GM12878 (cell line): ENCODE data around the gene NR1I3. TPM values are rescaled to one million over a fixed set of nuclear protein-coding genes. Genes with fewer than 3 reads are reported as not detected.

Source experiments
- ATAC-seq: fragments of 200-7000 bp; cut with Tn5 transposase; 3 replicates; pipeline ENCODE4 v1.9.1; 2020; ENCODE audit warnings: mild to moderate bottlenecking, moderate library complexity
- BruUV-seq: library from RNA; stranded (reverse); fragments of 400-500 nt; replicated peaks from 2 replicates; lab custom pipeline; 2021; lab: Mats Ljungman, UMichigan
- CTCF ChIA-PET: fragments of 300-600 bp; sonication (Branson Sonifier 250); formaldehyde crosslinking; extraction: SDS; loops from one replicate; lab custom pipeline; 2021; ENCODE audit warnings: inconsistent platforms; lab: Yijun Ruan, JAX
- POLR2A ChIA-PET: fragments of 350-600 bp; formaldehyde crosslinking; extraction: SDS; loops from one replicate; lab custom pipeline; 2021; ENCODE audit warnings: inconsistent platforms; lab: Charles Lee
- RAD21 ChIA-PET: fragments of 300-600 bp; sonication (Branson Sonifier 250); formaldehyde crosslinking; loops from one replicate; lab custom pipeline; 2023; ENCODE audit warnings: antibody characterized with exemption; ENCODE audit not compliant: unreplicated experiment; lab: Charles Lee
- SMC1A ChIA-PET: fragments of 300-600 bp; sonication (Branson Sonifier 250); formaldehyde crosslinking; loops from one replicate; lab custom pipeline; 2023; ENCODE audit not compliant: unreplicated experiment, uncharacterized antibody; lab: Charles Lee
- DNase-seq: peaks from one replicate; pipeline ENCODE4 v3.0.0-alpha.2; 2011; ENCODE audit warnings: low read depth, low spot score
- FAIRE-seq: peaks from 3 replicates; lab custom pipeline; 2011; peaks lifted over from hg19 to GRCh38; lab: Jason Lieb, UNC
- H2AFZ ChIP-seq: 2 replicates; pipeline ENCODE4 v1.6.0; 2011; ENCODE audit warnings: low read depth, low read length, control low read depth; ENCODE audit not compliant: control insufficient read depth
- H3K27ac ChIP-seq: 2 replicates; pipeline ENCODE4 v1.5.1; 2011; ENCODE audit warnings: control low read depth; ENCODE audit not compliant: control insufficient read depth, insufficient read depth
- H3K27me3 ChIP-seq, 2 experiments: replicated peaks in 1 of 2; 2 replicates each; pipeline versions ENCODE4 v1.6.0 to v1.6.1; 2011; ENCODE audit warnings: low read length in 1 of 2; ENCODE audit not compliant: control insufficient read depth in 2 of 2, insufficient read depth in 2 of 2
- H3K36me3 ChIP-seq, 2 experiments: 2 replicates each; pipeline ENCODE4 v1.5.1; 2011; ENCODE audit warnings: low read length in 1 of 2; ENCODE audit not compliant: control insufficient read depth in 2 of 2, insufficient read depth in 2 of 2
- H3K4me1 ChIP-seq: 2 replicates; pipeline ENCODE4 v1.6.1; 2011; ENCODE audit warnings: mild to moderate bottlenecking, low read length, moderate library complexity, mixed read lengths; ENCODE audit not compliant: control insufficient read depth, insufficient read depth
- H3K4me2 ChIP-seq: 2 replicates; pipeline ENCODE4 v1.6.0; 2011; ENCODE audit warnings: control low read depth; ENCODE audit not compliant: control insufficient read depth, insufficient read depth
- H3K4me3 ChIP-seq: fragments of 200-600 bp; sonication (generic); 2 replicates; pipeline ENCODE4 v1.5.1; 2016
- H3K79me2 ChIP-seq: 2 replicates; pipeline ENCODE4 v1.6.0; 2011; ENCODE audit warnings: low read length; ENCODE audit not compliant: control insufficient read depth, insufficient read depth
- H3K9ac ChIP-seq: 2 replicates; pipeline ENCODE4 v1.8.0; 2011; ENCODE audit warnings: low read length, control low read depth, mixed read lengths; ENCODE audit not compliant: control insufficient read depth, insufficient read depth
- H3K9me3 ChIP-seq: replicated peaks from 3 replicates; pipeline ENCODE4 v1.5.1; 2011; ENCODE audit warnings: mild to moderate bottlenecking, low read length; ENCODE audit not compliant: control insufficient read depth, insufficient read depth
- H4K20me1 ChIP-seq: 2 replicates; pipeline ENCODE4 v1.6.0; 2011; ENCODE audit not compliant: control insufficient read depth, insufficient read depth
- CBFB ChIP-seq: IDR thresholded peaks from 2 replicates; pipeline ENCODE4 v1.6.1; 2016; ENCODE audit warnings: antibody characterized with exemption, low read depth
- GABPA ChIP-seq: IDR thresholded peaks from 2 replicates; pipeline ENCODE4 v1.6.1; 2014; ENCODE audit warnings: antibody characterized with exemption, low read depth, mild to moderate bottlenecking, inconsistent platforms
- HCFC1 ChIP-seq: fragments of 150-350 bp; IDR thresholded peaks from 2 replicates; pipeline ENCODE4 v1.6.1; 2014; ENCODE audit warnings: low read length
- IKZF2 ChIP-seq, 2 experiments: fragments of 450-650 bp; IDR thresholded peaks; 2 replicates each; pipeline ENCODE4 v1.6.1; 2017; ENCODE audit warnings: mild to moderate bottlenecking in 2 of 2, moderate library complexity in 2 of 2
- KAT2A ChIP-seq: conservative IDR thresholded peaks from 2 replicates; pipeline ENCODE4 v1.6.1; 2011; ENCODE audit warnings: low read depth, low read length; ENCODE audit not compliant: control insufficient read depth
- KLF5 ChIP-seq: fragments of 450-650 bp; IDR thresholded peaks from 2 replicates; pipeline ENCODE4 v1.6.1; 2014; ENCODE audit warnings: mild to moderate bottlenecking; ENCODE audit not compliant: partially characterized antibody
- MEF2B ChIP-seq: fragments of 450-650 bp; IDR thresholded peaks from 2 replicates; pipeline ENCODE4 v1.6.1; 2018; ENCODE audit warnings: mild to moderate bottlenecking, moderate library complexity; ENCODE audit not compliant: partially characterized antibody, poor library complexity, severe bottlenecking
- MTA2 ChIP-seq: fragments of 450-650 bp; IDR thresholded peaks from 2 replicates; pipeline ENCODE4 v1.6.1; 2016; ENCODE audit warnings: low read depth, mild to moderate bottlenecking, moderate library complexity
- NFXL1 ChIP-seq: fragments of 450-650 bp; IDR thresholded peaks from 2 replicates; pipeline ENCODE4 v1.6.1; 2017; ENCODE audit warnings: antibody characterized with exemption, mild to moderate bottlenecking, borderline replicate concordance
- PAX8 ChIP-seq: fragments of 450-650 bp; IDR thresholded peaks from 2 replicates; pipeline ENCODE4 v1.6.1; 2017; ENCODE audit warnings: mild to moderate bottlenecking, moderate library complexity
- PML ChIP-seq: IDR thresholded peaks from 2 replicates; pipeline ENCODE4 v1.6.1; 2012; ENCODE audit warnings: low read length, inconsistent platforms
- SMAD1 ChIP-seq: fragments of 450-650 bp; IDR thresholded peaks from 2 replicates; pipeline ENCODE4 v1.6.1; 2018; ENCODE audit warnings: mild to moderate bottlenecking, low read depth; ENCODE audit not compliant: partially characterized antibody
- SPI1 ChIP-seq: IDR thresholded peaks from 2 replicates; pipeline ENCODE4 v1.6.1; 2011; ENCODE audit warnings: low read depth, mild to moderate bottlenecking, low read length, moderate library complexity, borderline replicate concordance; ENCODE audit not compliant: insufficient read depth
- SREBF2 ChIP-seq: IDR thresholded peaks from 2 replicates; pipeline ENCODE4 v1.6.1; 2012; ENCODE audit warnings: mild to moderate bottlenecking, low read length
- ZNF207 ChIP-seq: fragments of 450-650 bp; IDR thresholded peaks from 2 replicates; pipeline ENCODE4 v1.6.1; 2014; ENCODE audit warnings: antibody characterized with exemption, mild to moderate bottlenecking, borderline replicate concordance
- ZNF274 ChIP-seq: IDR thresholded peaks from one replicate; pipeline ENCODE4 v1.8.0; 2011; ENCODE audit not compliant: insufficient read length, insufficient read depth
- WGBS: methylation state at CpG from one replicate; pipeline ENCODE4 v1.1.6; 2016; ENCODE audit warnings: low lambda C conversion rate; ENCODE audit not compliant: insufficient replicate concordance, insufficient coverage; ENCODE audit errors: missing lambda C conversion rate; 5-methylcytosine and 5-hydroxymethylcytosine counted together
- in situ Hi-C: fragments of 300-500 bp; cut with MboI; formaldehyde crosslinking; loops from 9 replicates; pipeline ENCODE4 v1.14.3; 2018; ENCODE audit warnings: mixed read lengths
- intact Hi-C: fragments of 100-400 bp; cut with micrococcal nuclease; formaldehyde crosslinking; loops from one replicate; pipeline ENCODE4 v1.14.2; 2022; ENCODE audit not compliant: unreplicated experiment
- polyA plus RNA-seq, 11 experiments: library from polyadenylated mRNA; depleted of rRNA in 4 of 11; unstranded in 6 of 11; stranded (reverse) in 5 of 11; fragments of >200 nt; fragmentation: Nextera tagmentation in 4 of 11; fragmentation: Illumina TruSeq in 1 of 11; extraction: Ambion mirVana in 4 of 11; extraction: Trizol in 1 of 11; gene quantifications; 1 replicate in 1 of 11; 2 replicates in 10 of 11; pipeline versions ENCODE4 v1.2.1 to v1.2.3, GENCODE V29; 2011 to 2016; ENCODE audit warnings: inconsistent platforms in 2 of 11, missing spikeins in 2 of 11, low read depth in 1 of 11
- total RNA-seq, 4 experiments: library from RNA; depleted of rRNA in 3 of 4; stranded (reverse); fragments of >200 nt in 3 of 4; fragmentation: Illumina TruSeq in 1 of 4; extraction: Trizol in 1 of 4; gene quantifications; 2 replicates each; pipeline versions ENCODE4 v1.2.1 to v1.2.3, GENCODE V29; 2013 to 2021
- TF ChIP-seq, protein P1 (sequence below): fragments of 450-650 bp; IDR thresholded peaks from 2 replicates; pipeline ENCODE4 v1.6.1; 2017; ENCODE audit warnings: low read depth, mild to moderate bottlenecking, moderate library complexity

The NR1I3 gene
- total and polyA plus RNA-seq, 10 of the 15 experiments (the other 5 are each of a cell fraction or from before 2014, with no cell fraction given): 0.13 to 0.52 (median 0.24) TPM; not detected in 7

GRCh38 chr1:161274874-161275273, 36.9 kb upstream of the NR1I3 start:
- POLR2A ChIA-PET: no interaction called here
- Histone ChIP-seq H3K4me2 (no peak overlapping the region), H2AFZ (no peak overlapping the region)
- no peak for DNase-seq
- intact Hi-C loops: no loop called here
- TF ChIP-seq PML: no peak
- TF ChIP-seq, all 136 proteins: peak for 0
- SMC1A ChIA-PET: interaction anchor here (1.2 kb wide), 1 partner anchor 16 kb away, joined by 3 read pairs; no protein-coding TSS in a partner anchor
- FAIRE-seq: no peak
- no TSS peak for BruUV-seq
- no peak for ATAC-seq
- no peak overlapping the region for H3K4me3 ChIP-seq
- H4K20me1 ChIP-seq: no peaks in the 10 kb centered on the region
- in situ Hi-C loops: no loop called here
- CTCF ChIA-PET: interaction anchor here (0.6 to 4.0 kb wide), 3 partner anchors 16 to 107 kb away, joined by 3 to 14 read pairs (median 4); no protein-coding TSS in a partner anchor
- RAD21 ChIA-PET: no interaction called here
- H3K9me3 ChIP-seq: no peaks in the 10 kb centered on the region
- H3K36me3 ChIP-seq: no peaks in the 10 kb centered on the region
- no peaks in the 10 kb centered on the region for H3K79me2 ChIP-seq
- H3K27ac ChIP-seq: no peak overlapping the region
- no peaks in the 10 kb centered on the region; a peak in 1 of 4 replicates for H3K27me3 ChIP-seq
- no peak overlapping the region for H3K9ac ChIP-seq
- whole genome bisulfite sequencing: 35% methylated on average over 3 of the region's 3 CpGs
- H3K4me1 ChIP-seq: no peaks in the 10 kb centered on the region

DNA sequence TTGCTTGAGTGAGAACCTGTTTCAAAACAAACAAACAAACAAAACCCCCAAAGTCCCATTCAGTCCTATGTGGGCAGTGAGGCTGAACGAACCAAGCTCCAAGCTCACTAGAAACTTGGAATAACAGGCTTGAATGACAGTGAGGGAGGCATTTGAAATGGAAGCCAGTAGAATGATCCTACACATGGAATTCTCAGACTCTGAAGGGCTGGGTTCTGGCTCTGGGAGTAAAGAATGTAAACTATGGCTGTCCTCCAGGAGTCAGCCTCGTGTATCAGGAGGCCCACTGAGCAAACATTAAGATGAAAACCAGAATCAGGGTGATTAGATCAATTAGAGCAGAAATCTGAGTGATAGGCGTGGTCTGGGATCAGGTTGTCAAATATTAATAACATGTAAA, 35.4 kb upstream of the NR1I3 start:
- RAD21 ChIA-PET: no interaction called here

More for the DNA sequence above, 35.4 kb upstream of the NR1I3 start:
- H3K9me3 ChIP-seq: no peaks in the 10 kb centered on the region
- ATAC-seq (no peak), DNase-seq (no peak), FAIRE-seq (no peak)
- in situ Hi-C loops: no loop called here
- POLR2A ChIA-PET: no interaction called here
- 0% methylated on average over 3 of the region's 3 CpGs for WGBS
- H4K20me1 ChIP-seq: no peaks in the 10 kb centered on the region
- no peaks in the 10 kb centered on the region for H3K36me3 ChIP-seq
- no TSS peak for BruUV-seq
- H3K4me1 ChIP-seq: no peaks in the 10 kb centered on the region
- H3K9ac ChIP-seq: no peak overlapping the region
- no peak overlapping the region for H3K4me2 ChIP-seq
- H2AFZ ChIP-seq: no peak overlapping the region
- CTCF ChIA-PET: interaction anchor here (0.6 to 4.0 kb wide), 3 partner anchors 18 to 262 kb away, joined by 3 to 14 read pairs (median 4); no protein-coding TSS in a partner anchor
- no peak for TF ChIP-seq KAT2A
- no peak for TF ChIP-seq MEF2B
- TF ChIP-seq, protein P1, sequence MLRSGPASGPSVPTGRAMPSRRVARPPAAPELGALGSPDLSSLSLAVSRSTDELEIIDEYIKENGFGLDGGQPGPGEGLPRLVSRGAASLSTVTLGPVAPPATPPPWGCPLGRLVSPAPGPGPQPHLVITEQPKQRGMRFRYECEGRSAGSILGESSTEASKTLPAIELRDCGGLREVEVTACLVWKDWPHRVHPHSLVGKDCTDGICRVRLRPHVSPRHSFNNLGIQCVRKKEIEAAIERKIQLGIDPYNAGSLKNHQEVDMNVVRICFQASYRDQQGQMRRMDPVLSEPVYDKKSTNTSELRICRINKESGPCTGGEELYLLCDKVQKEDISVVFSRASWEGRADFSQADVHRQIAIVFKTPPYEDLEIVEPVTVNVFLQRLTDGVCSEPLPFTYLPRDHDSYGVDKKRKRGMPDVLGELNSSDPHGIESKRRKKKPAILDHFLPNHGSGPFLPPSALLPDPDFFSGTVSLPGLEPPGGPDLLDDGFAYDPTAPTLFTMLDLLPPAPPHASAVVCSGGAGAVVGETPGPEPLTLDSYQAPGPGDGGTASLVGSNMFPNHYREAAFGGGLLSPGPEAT: no peak
- TF ChIP-seq SREBF2: no peak
- TF ChIP-seq PAX8: no peak
- no peak for TF ChIP-seq HCFC1
- no peak for TF ChIP-seq CBFB
- no peak for TF ChIP-seq MTA2
- TF ChIP-seq GABPA: no peak
- TF ChIP-seq SPI1: no peak
- no peak for TF ChIP-seq ZNF274
- TF ChIP-seq IKZF2 (IDR thresholded peaks at IDR 0.05): no peak
- TF ChIP-seq KLF5: no peak
- TF ChIP-seq ZNF207: no peak
- TF ChIP-seq SMAD1: no peak
- TF ChIP-seq NFXL1: no peak
- no peak overlapping the region for H3K4me3 ChIP-seq
- intact Hi-C loops: no loop called here
- SMC1A ChIA-PET: no interaction called here
- no peaks in the 10 kb centered on the region; a peak in 1 of 4 replicates for H3K27me3 ChIP-seq
- no peaks in the 10 kb centered on the region for H3K79me2 ChIP-seq
- H3K27ac ChIP-seq: no peak overlapping the region
